ENCODE measurements around the gene SRGAP2B.
"Not testable (repeated sequence)": the region's sequence is repeated elsewhere in the genome, so short reads cannot be mapped to it uniquely, and the experiment has no call there.

SRGAP2B gene

DNA sequence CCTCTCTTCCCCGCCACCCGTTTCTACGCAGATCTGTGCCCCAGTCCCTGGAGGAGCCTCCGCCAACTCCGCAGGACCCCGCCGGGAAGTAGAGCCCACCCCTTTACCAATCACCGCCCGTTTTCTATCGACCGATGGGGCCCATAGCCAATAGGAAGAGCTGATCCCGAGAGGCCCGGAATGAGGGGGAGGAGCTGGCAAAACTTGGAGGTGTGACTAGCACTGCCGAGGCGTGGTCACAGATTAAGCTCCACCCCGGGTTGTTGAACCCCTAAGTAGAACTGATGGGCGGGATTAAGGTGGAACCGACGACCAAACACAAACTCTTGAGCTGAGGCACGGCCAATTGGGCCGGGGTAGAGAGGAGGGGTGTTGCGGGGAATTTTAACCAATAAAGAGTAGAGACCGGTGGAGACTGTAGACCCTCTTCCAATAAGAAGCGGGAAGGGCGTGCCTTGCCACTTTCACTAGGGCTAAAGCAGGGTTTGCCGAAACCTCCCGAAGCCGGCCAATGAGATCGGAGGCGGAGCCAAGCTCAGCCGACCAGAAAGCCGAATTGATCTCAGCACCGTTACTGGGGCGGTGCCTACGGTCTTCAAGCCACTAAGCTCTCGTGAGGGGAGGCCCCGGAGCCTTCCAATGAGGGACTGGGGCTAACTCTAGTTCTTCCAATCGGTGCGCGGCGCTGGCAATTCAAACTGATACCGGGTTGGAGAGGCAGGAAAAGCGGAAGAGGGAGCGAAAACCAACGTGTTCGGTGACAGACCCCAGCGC lies at the start of gene SRGAP2B, which contains the start of gene FAM72D:
SRGAP2B (minus strand) TSS at position 45 of the 774 bp plus-strand sequence. CDS start 2,427 bp downstream, outside the sequence.
FAM72D (plus strand) TSS at position 691 of the 774 bp plus-strand sequence. CDS start 874 bp downstream, outside the sequence.
- DNase-seq, result not testable (repeated sequence)

DNA sequence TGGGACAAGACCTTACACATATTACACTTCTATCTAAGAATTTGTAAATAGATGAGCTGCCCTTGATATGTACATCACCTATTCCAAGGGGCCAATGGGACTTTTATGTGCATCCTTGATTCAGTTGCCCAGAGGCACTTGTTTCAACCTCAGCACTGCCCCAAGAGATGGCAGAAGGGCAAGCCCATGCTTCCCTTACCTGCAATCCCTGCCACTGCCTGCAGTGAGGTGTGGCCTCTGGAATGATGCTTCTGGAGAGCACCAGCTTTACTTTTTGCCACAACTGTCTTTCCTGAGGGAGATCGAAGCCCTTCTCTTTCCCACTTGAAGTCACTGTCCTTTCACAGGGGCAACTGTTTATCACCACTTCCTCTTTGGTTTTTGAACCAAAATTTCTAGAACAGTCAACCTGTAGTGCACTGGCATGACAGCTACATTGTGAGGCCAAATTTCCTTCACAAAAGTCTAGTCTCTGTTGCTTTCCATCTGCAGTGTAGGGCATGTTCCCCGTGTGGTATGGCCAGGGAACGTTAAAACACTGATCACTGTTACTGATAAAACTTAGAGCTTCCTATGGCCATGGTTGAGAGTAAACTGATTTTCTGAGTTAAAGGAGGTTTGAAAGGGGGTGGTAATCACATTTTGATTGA lies 49.3 kb upstream of the SRGAP2B start:
- DNase-seq, result not testable (repeated sequence)

DNA sequence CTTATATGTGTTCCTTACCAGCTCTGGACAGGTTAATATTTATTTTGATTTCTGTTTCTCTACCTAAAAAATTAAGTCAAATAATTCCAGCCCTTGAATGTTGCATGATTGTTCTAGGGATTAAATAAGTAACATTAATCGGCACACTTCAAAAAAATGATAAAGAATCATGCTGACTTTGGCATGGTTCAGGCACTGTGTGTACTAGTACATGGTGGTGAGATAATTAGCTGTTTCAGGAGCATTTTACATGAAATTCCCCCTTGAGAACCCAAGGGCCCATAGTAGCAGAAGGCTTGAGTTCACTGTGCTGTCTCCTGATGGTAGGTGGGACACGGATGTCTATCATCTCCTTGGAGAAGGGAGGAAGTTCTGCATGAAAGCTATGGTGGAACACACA lies 45.4 kb upstream of the SRGAP2B start:
- DNase-seq, result not testable (repeated sequence)

DNA sequence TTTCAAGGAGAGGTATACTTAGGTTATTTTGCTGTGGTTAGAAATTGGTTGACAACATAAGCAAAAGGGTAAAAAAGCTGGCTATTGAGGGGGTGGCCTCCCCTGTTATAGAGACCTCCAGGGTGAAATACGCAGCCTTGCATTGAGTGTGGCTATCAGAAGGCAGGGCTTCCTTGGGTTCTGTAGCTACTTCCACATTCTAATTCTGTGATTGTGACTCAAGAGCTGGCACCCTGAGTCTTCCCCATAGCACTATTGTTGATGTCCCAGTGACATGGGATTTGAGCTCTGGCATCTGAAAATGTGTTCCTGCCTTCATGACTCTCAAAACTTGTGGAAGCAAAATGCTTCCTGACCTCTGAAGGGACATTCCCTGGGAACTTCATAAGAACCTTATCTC lies 39.3 kb upstream of the SRGAP2B start:
- not testable (repeated sequence) for DNase-seq

DNA sequence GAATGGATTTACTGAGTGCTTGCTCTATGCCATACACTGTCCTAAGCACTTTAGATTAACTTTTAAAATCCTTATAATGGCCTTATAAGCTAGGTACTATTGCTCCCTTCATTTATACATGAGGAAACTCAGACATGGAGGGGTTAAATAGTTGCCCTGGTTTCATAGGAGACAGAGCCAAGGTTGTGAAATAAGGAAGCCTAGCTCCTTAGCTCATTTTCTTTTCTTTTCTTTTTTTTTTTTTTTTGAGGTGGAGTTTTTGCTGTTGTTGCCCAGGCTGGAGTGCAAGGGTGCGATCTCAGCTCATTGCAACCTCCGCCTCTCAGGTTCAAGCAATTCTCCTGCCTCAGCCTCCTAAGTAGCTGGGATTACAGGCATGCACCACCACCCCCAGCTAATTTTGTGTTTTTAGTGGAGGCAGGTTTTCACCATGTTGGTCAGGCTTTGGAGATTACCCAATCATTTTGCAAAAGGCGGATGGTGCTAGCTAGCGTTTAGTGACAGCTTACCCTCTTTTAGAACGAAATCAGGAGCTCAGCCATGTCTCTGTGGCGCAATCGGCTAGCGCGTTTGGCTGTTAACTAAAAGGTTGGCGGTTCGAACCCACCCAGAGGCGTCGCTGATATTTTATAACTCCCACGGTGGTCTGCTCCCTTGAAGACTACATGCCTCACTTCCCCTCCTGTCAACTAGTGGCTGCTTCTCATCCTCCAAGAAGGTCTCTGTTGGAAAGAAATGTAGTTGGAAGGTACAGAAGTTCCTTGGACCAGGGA lies 33.8 kb upstream of the SRGAP2B start:
- DNase-seq, result not testable (repeated sequence)

DNA sequence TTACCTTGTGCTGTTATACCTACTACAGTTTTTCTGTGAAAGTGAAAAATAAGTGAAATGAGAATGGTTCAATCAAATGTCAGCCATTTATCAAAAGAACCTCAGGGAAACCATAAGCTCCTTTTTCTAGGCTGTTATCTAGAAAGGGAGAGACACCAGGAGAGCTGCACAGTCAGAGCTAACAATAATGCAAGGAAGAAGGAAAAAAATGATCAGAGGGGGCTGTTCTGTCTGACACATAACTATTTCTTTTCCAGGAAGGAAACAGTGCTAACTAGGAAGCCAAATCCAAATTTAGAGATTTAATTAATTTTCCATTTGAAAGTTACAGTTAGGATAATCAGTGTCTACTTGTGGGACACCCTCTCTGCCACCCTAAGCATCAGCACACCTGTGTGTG lies 32.0 kb upstream of the SRGAP2B start:
- not testable (repeated sequence) for DNase-seq

DNA sequence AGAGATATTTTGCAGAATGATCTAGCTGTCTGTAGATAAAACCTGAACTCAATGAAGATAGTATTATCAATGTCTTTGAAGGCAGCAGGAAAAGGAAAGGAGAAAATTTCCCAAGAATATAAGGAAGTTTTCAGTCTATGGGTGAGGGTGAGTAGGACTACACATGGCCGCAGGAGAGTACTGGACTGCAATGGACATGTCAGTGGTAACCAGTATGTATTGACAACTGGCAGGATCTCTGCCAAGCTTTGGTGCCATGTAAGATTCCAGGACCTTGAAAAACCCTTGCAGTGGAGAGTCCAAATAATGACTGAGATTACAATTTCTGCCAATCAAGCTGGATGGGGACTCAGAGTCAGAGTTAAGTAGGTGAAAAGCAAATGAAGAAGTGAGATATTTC lies 30.0 kb upstream of the SRGAP2B start:
- DNase-seq, result not testable (repeated sequence)

DNA sequence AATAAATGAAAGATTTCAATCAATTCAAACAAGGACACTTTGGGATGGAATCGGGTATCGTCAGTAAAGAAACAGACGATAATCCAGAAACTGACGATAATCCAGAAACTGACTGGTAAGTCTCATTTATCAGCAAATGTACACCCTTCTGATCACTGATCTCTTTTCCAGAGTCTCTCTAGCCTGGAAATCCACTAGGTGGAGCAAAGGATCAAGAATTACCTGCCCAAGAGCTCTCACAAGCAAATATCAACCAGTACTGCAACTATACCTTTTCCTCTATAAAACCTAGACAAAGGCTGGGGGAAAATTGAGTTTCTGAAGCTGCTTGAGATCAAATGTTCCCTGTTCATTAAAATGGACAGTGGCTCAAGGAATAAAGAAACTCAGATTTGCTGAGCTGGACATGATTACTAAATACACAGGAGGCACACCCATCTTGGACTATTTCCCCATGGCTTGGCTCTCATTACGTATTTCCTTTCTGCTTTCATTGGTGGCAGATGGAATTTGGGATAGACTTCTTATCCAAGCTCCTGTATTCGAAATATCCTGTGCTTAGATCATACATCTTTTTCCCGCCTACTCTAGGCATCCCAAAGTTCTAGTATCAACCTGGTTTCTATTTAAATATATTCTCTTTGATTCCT lies 29.0 kb upstream of the SRGAP2B start:
- DNase-seq, result not testable (repeated sequence)

DNA sequence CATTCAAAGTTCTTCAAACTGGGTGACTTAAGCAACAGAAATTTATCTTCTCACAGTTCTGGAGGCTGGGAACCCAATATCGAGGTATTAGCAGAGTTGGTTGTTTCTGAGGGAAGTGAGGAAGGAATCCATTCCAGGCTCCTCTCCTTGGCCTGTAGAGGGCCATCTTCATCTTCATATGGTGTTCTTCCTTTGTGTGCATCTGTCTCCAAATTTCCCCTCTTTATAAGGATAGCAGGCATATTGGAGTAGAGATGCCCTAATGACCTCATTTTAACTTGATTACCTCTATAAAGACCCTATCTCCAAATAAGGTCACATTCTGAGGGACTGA lies 27.9 kb upstream of the SRGAP2B start:
- not testable (repeated sequence) for DNase-seq

DNA sequence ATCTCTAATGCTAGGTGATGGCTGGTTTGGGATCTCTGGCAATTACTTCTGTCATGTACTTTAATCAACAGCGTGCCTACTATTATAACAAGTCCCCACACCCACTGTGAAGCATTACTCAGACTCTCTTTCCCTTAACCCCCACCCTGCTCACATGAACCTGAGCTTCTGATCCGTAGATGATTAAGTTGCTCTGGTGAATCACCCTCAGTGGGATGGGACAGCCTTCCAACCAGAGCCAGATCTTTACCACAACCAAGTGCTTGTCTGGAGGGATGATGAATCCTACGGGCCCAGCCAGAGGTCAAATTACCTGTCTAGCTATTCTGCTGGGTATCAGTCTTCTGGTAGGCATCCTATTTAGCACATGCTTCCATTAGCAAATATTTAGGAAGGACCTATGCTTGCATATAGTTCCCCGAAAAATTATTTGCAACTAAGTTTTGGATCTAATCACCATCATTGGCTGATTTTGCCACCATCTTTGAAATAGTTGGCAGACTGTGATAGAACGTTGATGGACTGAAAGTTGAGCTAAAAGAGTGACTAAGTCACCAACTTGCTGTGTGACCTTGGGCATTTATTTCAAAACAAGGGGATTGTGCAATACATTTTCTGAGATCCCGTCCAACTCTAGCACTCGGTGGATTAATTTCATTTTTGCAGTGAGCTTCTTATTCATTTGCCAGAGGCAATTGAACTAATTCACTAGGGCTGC lies 27.4 kb upstream of the SRGAP2B start:
- DNase-seq, result not testable (repeated sequence)

DNA sequence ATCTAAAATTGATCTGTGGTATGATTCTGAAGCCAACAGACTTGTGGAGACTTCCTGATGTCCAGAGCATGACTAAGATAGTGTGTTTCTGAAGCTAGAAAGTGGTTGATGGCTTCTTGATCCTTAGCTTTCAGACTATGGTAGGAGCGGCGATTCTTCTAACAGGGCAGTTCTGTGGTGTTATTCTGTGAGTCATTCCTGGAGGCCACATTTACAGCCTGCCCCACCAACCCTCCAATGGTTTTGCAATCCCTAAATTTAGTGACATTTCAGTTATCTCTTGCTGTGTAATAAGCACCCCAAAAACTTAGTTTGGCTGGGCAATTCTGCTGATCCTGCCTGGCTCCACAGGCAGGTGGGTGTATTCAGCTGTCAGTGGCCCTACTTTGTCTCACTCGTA lies 24.7 kb upstream of the SRGAP2B start:
- DNase-seq, result not testable (repeated sequence)

DNA sequence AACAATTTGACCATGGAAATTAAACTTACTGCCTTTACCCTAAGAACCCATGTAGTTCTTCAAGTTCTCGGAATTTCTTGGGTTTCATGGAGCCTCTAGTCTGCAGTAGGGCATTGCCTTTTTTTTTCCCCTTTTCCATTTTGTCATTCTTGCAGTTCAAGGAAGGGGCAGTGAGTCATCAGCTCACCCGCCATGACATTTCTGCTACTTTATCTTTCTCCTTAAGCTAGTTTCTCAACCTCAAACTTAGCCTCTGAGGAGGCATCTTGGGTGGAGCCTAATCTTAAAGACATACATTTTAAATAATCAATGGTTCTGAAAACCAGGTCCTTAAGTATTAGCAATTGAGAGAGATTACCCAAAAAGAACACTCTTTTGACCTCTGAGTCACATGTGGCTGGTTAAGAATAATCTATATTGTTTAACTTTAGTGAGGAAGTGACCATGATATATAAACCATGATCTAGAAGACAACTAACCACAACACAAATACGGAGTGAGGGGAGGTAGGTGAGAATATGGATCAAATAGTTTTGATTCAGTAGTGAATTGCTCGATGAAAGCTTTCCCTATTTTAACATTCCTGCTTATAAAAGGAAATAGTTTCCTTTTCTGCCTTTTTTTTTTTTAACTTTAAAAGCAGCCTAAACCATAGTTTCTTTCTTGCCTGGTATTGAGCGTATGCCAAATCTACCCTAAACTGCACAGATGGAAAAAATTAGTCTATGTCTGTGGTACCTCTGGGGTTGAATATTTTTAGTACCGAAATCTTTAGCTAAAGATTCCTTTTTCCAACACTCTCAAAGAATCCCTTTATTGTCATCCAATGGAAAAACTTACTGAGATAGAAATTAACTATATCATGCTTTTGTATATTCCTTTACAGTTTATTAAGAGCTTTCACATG lies 20.7 kb upstream of the SRGAP2B start:
- DNase-seq, result not testable (repeated sequence)

DNA sequence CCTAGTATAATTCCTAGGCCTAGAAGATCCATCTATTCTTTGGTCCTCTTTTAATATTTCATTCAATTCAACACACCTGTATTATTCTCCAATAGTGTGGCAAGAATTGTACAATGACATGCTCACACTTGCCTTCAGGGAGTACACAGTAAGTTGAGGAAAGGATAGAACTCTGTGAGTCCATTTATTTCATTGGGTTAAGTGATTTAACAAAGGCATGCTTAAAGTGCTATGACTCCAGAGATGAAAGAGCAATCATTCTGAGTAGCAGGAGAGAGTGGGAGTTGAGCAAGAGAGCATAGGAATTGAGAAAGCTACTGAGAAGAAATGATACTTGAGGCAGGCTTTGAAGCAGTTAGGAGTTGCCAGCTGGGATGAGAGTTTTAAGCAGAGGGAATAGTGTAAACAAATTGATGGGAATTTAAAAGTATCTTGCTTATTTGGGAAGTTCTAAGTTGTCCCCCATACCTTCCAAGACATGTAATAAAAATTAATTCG lies 19.5 kb upstream of the SRGAP2B start:
- not testable (repeated sequence) for DNase-seq

DNA sequence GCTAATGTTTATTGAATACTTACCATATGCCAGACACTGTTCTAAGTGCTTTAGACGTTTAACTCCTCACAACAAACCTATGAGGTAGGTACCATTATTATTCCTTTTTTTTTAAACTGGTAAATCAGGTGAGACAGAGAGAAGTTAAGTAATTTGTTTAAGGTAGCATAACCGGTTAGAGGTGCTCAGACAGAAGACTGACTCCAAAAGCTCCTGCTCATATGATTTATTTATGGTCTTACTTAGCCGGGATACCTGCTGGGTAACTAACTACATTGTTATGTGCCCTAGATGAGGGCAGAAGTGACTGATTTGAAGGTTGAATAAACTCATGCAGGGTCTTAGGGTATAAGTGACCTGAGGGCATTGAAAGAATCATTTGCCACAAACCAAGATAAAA lies 17.6 kb upstream of the SRGAP2B start:
- DNase-seq, result not testable (repeated sequence)

DNA sequence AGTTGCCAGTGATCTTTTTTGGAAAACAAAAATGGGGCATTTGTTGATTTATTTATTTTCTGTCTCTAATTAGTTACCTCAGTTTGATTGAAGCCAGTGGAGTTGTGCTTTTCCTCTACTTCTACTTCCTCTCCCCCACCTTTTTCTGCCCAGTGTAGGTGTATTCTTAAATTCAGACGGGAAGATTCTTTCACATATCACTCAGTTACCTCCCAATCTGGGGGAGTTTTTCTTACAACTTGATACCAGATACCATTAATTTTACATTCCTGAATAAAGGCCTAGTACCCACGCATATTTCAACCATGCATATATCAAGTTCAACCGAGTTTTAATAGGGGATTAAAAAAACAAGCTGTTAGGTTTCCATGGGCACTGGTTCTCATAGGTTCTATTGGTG lies 16.5 kb upstream of the SRGAP2B start:
- not testable (repeated sequence) for DNase-seq

DNA sequence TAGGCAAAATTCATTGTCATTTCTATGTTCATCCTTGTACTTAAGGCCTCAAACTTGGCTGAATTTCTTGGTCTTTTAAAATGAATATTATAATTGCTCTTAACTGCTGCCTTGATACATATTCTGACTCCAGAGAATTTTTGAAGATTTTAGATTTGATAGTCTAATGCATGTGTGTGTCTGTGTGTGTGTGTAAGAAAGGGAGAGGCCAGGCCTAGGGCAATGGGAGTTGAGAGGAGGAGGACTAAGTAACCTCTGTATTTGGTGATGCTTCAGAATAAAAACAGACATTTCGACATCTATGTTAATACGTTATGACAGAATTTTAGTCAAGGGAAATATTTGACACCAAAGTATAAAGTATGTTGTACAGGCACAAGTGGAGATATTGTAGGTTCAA lies 8.2 kb upstream of the SRGAP2B start:
- not testable (repeated sequence) for DNase-seq

DNA sequence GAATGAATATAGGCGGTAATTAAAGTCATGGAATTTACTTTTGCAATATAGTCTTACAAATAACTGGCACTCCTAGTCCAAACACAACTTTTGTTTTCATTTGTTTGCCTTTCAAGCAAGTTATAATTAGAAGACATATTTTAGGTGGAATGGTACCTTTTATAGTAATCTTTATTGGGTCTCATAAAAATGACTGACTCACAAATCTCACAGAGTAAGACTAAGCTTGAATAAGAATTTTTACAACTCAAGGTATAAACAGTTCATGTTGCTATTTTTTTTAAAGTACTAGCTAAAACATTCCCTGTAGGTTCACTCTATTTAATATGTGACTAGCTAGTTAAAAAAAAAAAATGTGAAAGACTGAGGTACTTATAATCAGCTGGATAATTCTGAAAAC lies 6.6 kb upstream of the SRGAP2B start:
- DNase-seq, result not testable (repeated sequence)

DNA sequence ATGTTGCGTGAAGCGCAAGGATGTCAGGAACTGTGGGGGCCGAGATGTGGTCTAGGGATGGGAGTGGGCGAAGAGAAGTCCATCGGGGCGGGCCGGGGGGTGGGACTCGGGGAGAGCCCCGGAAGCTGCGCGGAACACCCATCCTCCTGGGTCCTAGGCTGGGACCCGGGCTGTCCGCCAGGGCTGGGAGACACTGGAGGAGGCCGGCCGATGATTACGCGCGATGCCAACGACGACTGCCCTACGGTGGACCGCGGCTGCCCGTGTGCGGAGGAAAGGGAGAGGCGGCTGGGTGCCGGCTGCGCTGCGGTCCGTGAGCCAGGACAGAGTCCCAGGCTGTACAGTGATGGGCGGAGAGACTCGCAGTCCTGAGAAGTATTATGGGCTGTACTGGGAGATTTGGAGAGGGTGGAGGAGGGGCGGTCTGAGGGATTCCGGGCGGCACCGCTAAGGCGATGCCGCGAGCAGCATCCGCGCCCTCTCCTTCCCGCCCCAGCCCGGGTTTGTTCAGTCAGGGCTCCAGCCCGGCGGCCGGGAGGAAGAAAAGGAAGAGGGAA lies 395 bp downstream of the SRGAP2B start:
- not testable (repeated sequence) for DNase-seq

DNA sequence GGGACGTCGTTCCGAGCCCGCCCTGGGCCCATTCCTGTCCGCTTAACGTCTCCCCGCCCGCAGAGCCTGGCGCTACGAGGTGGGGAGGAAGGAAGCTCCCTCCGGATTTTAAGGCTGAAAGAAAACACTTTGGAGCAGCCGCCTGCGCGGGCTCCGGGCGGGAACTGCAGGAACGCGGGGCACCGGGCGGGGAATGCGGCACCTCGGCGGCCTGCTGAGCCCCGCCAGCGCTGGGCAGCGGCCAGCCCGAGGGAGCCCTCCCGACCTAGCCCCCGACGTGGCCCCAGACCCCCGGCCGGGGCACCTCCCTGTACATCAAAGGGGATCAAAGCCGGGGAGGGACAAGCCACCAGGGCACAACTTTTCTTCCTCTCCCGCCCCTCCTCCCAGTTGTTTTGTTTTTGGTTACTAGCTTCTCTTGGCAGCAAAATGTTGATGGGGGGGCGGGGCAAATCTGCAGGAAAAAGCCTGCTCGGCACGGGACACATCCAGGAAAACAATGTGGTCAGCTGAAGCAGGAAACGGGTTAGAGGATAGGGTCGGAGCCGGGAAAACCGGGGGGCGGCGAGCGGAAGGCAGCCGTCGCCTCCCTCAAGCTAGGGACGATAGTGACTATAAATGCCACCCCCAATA lies 1.5 kb downstream of the SRGAP2B start:
- DNase-seq, result not testable (repeated sequence)
